COR-L47 (cell line): ENCODE results near the gene ZSWIM7.

Experiments used
- DNase-seq: peaks from one replicate; lab custom pipeline; 2025; lab: John Stamatoyannopoulos, UW

Gene ZSWIM7

GRCh38 chr17:15999141-15999973 is at the start of gene ZSWIM7, which contains the start of gene TTC19:
Gene ZSWIM7, minus strand, starts transcription at chr17:15999704. Its CDS starts 110 bp downstream, at chr17:15999594.
Gene TTC19, plus strand, starts transcription at chr17:15999824. Its CDS starts 25 bp downstream, at chr17:15999849.
- DNase-seq: peak; percentile 83

- DNase-seq: no peak
Measured at GRCh38 chr17:16048811-16049449, 49.4 kb upstream of the ZSWIM7 start.

DNA sequence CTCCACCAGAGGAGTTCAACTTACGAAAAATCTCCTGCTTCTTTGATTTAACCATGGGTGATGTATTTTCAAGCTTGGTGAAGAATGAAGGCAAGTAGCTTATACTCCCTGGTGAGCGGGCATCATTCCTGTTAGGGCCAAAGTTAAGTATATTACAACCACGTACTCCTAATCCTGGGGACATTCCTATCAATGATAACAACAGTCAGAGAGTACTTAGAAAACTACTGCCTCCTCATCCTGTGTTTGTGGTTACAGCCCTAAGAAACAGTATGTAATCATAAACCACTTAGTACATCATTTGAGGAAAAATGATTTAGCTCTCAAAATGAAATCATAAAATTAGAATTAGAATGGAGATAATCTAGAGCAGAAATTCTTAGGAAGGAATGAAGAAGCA is 47.5 kb upstream of the ZSWIM7 start:
- no peak for DNase-seq

DNA sequence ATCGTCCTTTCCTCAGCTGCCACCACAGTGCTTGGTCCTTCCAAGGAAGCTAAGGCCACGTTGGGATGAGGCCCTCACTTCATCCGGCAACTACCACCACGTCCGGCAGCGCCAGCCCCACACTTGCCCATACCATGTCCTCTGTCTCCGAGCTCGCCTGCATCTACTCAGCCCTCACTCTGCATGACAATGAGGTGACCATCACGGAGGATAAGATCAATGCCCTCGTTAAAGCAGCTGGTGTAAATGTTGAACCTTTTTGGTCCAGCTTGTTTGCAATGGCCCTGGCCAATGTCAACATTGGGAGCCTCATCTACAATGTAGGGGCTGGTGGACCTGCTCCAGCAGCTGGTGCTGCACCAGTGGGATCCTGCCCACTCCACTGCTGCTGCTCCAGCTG is 45.0 kb upstream of the ZSWIM7 start:
- no peak for DNase-seq

- DNase-seq: no peak
Measured at GRCh38 chr17:16040710-16041251, 41.3 kb upstream of the ZSWIM7 start.

- no peak for DNase-seq
Measured at GRCh38 chr17:16037636-16038035, 38.1 kb upstream of the ZSWIM7 start.

DNA sequence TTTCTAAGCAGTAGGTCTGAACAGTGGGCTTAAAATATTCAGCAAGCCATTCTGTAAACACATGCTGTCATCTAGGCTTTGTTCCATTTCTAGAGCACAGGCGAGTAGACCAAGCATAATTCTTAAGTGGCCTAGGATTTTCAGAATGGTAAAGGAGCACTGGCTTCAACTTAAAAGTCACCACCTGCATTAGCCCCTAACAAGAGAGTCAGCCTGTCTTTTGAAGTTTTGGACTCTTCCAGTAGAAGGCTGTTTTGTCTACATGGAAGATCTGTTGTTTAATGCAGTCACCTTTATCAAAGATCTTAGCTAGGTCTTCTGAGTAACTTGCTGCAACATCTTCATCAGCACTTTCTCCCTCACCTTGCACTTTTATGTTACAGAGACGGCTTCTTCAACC is 36.8 kb upstream of the ZSWIM7 start:
- no peak for DNase-seq

DNA sequence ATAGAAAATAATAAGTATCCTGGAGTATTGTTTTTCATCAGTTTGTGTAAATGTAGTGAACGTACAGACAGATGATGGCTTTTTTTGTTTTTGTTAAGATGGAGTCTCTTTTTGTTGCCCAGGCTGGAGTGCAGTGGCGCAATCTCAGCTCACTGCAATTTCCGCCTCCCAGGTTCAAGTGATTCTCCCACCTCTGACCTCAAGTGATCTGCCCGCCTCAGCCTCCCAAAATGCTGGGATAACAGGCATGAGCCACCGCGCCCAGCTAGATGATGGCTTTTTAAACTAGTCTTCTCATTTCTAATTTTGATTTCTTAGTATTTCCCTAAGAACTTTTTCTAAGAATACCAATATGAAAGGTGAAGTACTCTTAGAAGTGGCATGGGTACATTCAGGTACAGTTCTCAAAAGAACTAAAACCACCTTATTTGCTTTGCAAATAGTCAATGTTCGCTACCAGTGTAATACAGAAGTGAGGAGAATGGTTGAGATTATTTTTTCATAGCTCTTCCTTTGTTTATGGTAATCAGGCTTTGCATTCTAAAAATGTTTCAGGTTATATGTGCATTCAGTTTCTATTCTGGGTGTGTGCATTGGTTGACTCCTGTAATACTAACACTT is 34.3 kb upstream of the ZSWIM7 start:
- no peak for DNase-seq

- no peak for DNase-seq
Measured at GRCh38 chr17:16027708-16028584, 28.4 kb upstream of the ZSWIM7 start.

GRCh38 chr17:16026895-16027294 is 27.4 kb upstream of the ZSWIM7 start:
- no peak for DNase-seq

DNA sequence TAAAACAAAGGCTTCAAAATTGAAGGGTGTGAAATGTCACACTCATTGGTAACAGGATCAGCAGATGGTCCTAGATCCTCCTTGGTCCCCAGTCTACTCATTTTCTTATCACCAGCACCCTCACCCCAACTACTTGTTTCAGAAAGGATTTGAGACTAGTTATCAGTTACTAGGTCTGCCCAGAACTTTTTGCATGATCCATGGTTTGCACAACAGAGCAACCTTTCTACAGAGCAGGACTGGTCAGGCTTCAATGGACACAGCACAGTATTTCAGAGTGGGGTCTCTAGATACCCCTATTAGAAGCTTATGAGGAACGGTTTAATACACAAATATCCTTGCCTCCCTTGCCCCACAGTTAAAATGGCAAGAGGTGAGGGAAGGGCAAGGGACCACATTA is 25.7 kb upstream of the ZSWIM7 start:
- no peak for DNase-seq

DNA sequence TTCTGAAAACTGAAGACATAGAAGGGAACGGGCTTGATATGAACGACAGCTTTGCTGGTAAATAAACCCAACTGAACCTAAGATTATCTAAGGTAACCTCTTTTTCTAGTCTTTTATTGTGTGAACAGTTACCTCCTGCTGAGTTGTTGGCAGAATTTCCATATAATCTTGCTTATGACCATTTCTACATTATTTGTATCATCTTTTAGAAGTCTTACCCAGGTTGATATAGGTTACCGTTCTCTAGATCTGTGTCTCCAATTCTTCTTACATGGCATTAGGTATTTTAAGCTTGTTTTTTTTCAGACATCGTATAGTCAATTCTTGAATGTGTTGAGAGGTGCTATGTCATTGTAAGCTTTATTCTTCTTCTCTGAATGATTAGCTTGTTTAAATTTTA is 24.4 kb upstream of the ZSWIM7 start:
- DNase-seq: no peak

DNA sequence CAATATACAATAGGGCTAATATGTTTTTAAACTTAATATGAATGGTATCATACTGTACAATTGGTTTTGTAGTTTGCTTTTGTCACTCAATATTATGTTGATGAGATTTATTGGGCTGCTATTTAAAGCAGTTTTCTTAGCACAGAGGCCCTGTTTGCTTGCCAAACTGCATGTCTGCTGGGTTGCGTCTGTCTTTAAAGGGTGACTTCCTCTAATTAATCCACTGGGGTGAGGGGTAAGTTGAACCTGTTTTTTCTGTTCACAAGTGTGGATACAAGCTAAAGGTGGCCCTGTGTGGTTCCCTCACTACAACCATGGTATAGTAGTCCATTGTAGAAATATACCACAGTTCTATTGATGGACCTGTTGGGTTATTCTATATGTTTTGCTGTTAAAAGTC is 19.8 kb upstream of the ZSWIM7 start:
- no peak for DNase-seq

GRCh38 chr17:16013943-16014407 is 14.5 kb upstream of the ZSWIM7 start:
- DNase-seq: no peak

GRCh38 chr17:16007439-16007838 is 7.9 kb upstream of the ZSWIM7 start:
- DNase-seq: no peak

GRCh38 chr17:16005636-16006035 is 6.1 kb upstream of the ZSWIM7 start:
- DNase-seq: no peak

- no peak for DNase-seq
Measured at GRCh38 chr17:16003841-16004240, 4.3 kb upstream of the ZSWIM7 start.

DNA sequence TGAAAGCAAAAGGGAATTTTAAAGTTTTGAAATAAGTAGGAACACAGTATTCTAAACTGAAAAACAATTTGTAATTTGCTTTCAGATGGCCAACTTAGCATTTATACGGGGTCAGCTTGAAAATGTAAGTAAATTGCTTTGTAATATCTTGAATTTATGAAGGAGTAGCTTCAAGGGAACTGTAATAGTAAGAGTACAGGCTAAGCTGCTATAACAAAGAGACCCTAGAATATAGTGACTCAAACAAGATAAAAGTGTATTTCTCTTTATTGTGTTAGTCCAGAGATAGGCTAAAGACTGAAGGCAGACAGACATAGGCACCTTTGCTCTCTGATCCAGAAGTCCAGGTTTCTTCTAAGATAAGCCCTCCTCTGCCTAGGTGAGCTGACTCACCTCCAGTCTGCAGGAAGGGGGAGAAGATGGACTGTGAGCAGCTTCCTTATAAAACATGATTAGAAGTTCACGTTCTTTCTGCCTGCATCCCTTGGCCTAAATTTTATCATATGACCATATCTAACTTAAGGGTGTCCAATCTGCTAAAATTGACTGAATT is 3.3 kb upstream of the ZSWIM7 start:
- DNase-seq: no peak

DNA sequence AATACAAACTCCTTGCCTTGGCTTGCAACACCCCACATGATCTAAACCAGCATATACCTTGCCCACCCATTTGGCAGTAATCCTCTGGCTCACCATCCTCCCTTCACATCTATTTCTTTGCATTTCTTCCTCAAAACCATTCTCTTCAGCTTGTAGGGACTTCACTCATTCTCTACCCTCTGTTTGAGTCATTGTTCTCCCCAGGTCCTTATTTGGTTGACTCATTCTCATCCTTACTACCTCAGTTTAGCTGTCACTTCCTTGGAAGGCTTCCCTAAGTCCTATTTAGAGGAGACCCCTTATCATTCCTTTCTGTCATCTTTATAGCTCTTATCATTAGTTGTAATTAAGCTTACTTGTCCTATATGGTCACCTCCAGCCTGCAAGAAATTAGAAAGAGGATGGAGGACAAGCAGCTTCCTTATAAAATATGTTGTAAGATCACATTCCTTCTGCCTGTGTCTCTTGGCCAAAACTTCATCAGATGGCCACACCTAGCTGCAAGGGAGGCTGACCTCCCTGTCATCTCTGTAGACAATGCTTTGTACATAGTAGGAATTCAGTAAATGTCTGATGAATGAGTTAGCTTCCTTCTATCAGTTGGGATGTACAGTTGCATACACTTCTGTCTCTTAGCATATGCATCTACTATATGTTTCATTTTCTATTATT is 1.9 kb upstream of the ZSWIM7 start:
- no peak for DNase-seq

DNA sequence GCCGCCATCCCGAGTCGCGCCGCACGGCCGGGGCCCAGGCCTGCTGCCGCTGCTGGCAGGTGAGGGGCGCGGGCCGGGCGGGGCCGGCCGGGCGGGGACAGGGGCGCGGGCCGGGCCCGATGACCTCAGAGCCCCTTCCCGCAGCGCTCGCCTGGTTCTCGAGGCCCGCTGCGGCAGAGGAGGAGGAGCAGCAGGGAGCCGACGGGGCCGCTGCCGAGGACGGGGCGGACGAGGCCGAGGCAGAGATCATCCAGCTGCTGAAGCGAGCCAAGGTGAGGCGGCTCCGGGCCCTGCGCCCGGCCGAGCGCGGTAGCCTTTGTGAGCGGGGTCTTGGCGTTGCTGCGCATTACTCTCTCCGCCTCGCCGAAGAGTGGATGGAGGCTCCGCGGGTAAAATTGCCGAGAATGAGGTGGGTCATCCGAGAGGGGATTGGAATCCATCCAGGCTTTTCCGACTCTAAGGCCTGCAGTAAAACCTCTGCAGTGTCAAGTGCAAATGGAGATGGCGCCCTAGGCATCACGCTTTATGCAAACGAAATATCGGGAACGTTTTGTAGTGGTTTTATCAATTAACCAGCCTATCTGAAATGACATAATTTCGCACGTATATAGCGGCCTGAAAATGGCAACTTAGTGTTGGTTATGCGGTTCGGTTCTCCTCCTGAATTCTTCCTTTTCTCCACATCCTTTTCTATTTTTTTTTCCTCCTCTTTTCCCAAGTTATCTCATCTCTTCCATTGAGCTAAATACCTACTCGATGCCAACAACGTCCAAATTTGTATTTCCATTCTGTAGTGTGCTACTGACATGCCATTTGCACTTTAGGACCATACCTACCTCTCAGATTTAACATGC is 697 bp upstream of the ZSWIM7 start:
- DNase-seq: no peak
